Left lobe of liver (tissue), 2 donors: ENCODE results near the gene NRDC. TPM values are rescaled to one million over a fixed set of nuclear protein-coding genes. Genes with fewer than 3 reads are reported as not detected.

Experiments
- ATAC-seq: fragments of 200-7000 bp; cut with Tn5 transposase; one replicate; pipeline ENCODE4 v1.9.1; 2020; ENCODE audit warnings: mild to moderate bottlenecking, moderate library complexity
- DNase-seq: peaks from one replicate; pipeline ENCODE4 v3.0.0-alpha.2; 2020; ENCODE audit warnings: low spot score
- total RNA-seq: library from RNA; stranded (reverse); gene quantifications from one replicate; pipeline ENCODE4 v1.2.1, GENCODE V29; 2021
- donor health status: DM: no; HTN: no; CAD: no; lungs with moderate emphysema.
- donor health status: DM: no; HTN: yes; CAD: no.

Gene NRDC, protein sequence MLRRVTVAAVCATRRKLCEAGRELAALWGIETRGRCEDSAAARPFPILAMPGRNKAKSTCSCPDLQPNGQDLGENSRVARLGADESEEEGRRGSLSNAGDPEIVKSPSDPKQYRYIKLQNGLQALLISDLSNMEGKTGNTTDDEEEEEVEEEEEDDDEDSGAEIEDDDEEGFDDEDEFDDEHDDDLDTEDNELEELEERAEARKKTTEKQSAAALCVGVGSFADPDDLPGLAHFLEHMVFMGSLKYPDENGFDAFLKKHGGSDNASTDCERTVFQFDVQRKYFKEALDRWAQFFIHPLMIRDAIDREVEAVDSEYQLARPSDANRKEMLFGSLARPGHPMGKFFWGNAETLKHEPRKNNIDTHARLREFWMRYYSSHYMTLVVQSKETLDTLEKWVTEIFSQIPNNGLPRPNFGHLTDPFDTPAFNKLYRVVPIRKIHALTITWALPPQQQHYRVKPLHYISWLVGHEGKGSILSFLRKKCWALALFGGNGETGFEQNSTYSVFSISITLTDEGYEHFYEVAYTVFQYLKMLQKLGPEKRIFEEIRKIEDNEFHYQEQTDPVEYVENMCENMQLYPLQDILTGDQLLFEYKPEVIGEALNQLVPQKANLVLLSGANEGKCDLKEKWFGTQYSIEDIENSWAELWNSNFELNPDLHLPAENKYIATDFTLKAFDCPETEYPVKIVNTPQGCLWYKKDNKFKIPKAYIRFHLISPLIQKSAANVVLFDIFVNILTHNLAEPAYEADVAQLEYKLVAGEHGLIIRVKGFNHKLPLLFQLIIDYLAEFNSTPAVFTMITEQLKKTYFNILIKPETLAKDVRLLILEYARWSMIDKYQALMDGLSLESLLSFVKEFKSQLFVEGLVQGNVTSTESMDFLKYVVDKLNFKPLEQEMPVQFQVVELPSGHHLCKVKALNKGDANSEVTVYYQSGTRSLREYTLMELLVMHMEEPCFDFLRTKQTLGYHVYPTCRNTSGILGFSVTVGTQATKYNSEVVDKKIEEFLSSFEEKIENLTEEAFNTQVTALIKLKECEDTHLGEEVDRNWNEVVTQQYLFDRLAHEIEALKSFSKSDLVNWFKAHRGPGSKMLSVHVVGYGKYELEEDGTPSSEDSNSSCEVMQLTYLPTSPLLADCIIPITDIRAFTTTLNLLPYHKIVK
- 86.1 TPM for total RNA-seq

DNA sequence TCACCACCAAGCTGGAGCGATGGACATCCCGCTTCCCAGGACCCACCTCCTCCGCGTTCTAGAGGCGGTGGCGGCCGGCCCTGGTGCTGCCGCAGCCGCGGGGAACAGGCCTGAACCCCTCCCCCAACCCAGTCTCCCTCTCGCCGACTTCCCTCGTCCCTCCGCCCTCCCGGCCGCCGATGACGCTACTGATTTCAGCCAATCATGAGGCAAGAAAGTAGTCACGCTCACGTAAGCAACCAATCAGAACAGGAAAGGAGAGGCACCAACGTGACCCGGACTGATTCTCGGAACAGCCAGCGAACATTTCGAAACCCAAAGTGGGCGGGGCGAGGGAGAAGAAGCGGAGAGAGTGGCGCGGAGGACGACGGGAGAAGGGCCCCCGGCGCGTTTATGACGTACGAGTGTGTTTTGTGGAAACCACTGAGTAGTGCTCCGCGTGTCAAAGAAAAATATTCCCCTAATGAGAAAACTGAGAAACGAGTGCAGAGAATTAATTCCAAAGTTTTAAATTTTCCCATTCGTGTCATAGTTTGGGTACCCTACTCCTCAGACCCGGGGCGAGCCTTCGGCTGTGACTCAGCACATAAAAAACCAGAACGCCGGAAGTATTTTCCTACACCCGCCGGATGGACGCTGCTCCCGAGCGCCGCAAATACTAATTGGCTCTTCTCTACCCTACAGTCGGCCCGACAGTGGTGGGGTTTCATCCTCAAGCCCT, at the start of gene NRDC:
TSS of gene NRDC (minus strand) at position 112 of the 721 bp plus-strand sequence. CDS start 112 bp downstream, outside the sequence.
- peak; percentile 93 for ATAC-seq
- DNase-seq: peak; percentile 100

DNA sequence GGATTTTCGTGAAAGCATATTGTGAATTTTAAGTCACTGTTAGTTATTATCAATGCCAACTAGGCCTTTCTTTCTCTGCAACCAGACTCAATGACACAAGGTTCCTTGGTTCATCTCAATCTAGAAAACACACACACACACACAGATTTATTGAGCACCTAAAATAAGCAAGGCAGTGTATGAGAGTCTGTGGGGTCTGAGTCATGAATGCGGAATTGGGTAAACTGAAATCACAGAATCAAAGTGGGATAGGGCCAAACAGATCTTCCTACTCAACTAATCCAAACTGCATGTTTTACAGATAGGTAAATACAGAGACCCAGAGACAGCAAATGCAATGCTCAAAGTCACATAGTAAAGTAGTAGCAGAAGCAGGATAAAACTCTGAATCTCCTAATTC, 48.5 kb upstream of the NRDC start:
- DNase-seq (no peak), ATAC-seq (no peak)

DNA sequence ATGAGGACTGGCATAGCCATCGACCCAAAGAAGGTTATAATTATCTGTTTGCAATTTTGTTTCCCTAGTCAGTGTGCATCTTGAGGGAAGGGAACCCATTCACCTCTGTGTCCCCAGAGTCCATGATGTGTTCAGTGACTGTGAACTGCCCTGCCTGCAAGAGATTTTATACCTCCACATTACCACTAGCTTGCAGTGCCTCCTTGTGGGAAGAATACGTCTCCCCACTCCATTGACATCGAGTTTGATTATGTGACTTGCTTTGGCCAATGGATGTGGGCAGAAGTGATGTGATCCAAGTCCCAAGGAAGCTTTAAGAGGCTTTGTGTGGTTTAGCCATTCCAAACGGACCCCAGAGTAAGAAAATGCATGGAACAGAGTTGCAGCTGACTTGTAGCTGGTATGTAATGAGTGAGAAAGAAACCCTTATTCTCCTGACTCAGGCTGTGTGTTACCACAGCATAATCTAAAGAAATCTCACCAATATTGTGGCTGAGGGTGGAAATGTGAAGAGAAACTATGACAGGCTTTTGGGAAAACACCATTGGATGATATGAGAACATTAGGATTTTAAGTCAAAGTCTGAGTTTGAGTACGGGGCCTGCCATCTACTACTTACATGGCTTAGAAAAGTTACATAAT, 47.8 kb upstream of the NRDC start:
- DNase-seq: no peak
- peak; percentile 27 for ATAC-seq

DNA sequence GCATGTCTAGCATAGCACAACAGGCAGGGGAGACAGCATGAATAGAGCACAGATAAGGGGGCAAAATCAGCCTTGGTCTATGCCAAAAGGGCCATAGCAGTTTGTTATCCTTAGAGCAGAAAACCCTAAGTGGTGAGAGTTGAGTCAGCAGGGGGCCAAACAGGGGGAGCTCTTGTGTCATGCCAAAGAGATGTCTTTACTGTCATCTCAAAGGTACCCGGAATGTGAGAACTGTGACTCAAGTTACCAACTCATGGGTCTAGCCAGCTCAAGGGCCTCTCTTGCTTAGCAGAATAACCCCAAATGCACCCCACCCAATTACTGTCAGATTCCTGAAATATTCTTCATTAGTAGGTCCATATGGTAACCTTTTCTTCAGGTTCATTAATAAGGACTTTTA, 45.9 kb upstream of the NRDC start:
- ATAC-seq: no peak
- DNase-seq: no peak

DNA sequence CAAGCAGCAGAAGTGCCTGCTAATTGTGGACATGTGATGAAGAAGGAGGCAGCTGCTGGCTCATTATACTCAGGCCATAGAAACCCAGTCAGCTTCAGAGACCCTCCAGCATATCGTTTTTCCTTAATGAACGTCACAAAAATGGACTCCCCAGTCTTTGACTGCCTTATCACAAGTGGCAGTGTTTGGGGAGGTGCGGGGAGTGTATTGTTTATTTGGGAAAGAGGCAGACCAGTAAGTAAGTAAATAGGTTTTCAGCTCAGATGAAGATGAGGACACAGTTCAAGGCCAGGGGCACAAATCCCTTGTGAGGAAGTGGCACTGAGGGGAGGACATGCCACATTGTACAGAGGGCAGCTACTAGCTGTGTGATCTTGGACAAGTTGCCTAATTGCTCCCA, 43.5 kb upstream of the NRDC start:
- DNase-seq (no peak), ATAC-seq (no peak)

DNA sequence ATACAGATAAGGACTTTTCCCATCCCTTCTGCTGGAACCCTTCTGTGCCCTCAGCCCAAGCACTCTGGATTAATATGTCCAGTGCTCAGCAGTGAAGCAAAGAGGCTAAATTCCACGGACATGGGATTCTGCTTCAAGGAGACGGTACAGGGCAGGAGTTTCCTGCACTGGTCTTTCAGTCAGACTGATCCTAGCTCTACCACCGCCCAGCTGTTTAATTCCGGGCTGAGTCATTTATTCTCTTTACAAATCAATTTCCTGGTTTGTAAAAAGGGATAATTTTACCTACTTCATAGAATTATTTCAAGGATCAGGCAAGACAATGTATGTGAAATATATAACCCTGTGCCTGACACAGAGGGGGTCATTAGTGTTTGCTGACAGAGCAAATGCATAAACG, 41.6 kb upstream of the NRDC start:
- ATAC-seq (no peak), DNase-seq (no peak)

DNA sequence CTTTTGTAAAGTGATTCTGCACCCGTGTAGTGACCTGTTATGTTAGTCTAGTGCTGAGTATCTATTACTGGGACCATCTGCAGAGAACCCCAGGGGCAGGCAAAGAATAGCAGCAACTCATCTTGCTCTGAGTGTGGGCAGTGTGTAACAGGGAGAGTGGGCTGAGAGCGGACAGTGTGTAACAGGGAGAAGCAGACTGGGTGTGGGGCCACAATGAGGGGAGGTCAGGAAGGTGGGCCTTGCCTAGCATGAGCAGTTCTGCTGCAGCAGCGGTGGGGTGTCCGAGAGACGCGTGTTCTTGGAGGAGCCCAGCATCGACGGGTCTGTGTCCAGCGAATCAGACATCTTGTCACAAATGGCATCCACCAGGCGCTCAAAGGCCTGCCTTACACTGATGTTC, 41.2 kb upstream of the NRDC start:
- no peak for DNase-seq
- ATAC-seq: no peak

DNA sequence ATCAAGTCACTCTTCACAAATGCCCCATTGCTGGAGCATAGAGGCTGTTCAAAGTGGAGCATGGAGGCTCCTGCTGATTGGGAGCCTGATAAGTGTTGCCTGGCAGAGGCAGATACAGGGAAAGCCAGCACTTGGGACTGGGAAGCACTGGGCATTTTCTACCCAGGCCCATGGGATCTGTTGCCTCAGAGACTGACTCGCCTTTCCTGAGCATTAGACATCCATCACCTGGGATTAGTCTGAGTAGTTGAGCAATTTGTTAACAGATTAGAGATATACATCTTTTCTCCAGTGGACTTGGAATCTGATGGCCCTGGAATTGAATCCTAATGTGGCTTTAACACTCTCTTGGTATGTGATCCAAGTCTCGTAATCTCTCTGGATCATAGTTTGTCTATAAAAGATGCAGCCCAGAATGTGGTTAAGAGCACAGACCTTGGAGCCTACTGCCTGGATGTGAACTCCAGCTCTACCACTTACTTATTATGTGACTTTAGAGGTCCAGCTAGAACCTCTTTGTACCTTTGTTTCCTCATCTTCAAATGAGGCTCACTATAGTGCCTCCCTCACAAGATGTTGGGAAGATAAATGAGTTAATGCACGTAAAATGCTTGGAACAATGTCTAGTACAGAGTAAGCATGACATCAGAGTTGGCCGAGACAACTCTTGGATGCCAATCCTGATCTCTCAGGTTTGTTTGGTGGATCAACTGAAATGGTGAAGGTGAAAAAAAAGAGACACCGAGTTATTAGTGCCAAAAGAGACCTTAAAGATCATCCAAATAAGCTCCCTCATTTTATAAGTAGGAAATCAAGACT, 38.3 kb upstream of the NRDC start:
- ATAC-seq (no peak), DNase-seq (no peak)

DNA sequence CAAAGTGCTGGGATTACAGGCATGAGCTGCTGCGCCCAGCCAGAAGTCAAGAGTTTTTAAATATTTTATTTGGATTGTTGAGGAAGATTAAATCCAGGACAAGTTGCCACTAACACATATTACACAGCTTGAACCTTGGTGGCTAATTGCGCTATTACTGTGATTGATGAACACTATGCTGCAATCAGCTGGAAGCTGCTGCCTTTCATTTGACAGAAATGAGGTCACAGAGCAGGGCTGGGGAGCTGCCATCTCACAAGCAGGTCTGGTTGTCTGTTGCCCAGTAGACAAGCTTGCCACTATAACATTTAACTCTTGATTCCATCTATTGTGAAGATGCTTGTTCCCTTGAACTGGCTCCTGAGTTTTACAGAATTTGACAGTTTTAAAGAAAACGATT, 37.4 kb upstream of the NRDC start:
- DNase-seq (no peak), ATAC-seq (no peak)

DNA sequence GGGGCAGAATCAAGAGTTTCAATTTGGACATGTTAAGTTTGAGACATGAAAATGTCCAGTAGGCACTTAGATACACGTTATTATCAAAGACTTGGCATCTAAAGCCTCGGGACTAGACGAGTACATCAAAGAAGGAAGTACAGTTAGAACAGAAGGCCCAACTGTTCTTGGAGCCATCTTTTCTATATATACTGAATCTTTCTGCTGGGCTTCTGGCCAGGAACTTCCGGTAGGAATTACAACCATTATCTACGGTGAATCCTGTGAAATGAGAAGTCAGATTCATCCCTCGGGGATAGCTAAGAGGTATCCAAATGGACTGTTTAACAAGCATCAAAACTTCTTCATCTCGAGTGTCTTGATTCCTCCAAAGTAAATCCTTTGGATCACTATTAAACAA, 34.4 kb upstream of the NRDC start:
- no peak for DNase-seq
- ATAC-seq: no peak

DNA sequence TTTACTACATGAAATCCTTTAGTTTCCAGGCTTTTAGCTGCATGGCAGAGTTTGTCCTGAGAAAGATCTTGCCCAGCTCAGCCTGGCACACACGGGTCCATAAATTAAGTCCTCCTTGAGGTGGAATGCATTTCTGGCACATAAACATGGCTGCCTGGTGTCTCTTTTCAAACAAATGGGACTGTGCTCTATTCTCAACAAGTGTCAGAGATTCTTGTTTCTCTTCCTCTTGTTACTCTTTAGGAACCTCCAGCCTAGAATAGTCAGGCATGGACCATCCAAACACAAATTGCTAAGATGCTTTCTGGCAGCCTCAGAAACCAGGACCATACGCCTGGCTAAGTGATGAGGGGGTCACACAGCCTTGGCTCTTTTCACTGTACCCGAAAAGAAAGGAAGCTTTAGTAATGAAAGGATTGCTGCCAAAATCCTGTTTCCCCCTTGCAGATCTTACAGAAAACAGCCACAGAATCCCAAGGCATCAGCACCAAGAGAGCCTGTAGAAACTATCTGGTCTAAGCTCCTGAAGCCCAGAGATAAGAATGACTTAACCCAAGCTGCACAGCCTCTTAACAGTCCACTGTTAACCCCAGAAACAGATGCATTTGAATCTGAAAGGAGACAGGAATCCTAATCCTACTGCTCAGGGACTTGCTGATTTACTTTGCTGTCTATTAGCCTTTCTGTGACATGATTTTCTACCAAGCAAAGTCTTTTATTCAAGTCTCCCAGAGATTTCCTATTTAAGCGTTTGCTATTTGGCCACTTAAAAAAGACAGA, 31.9 kb upstream of the NRDC start:
- no peak for ATAC-seq
- DNase-seq: no peak

DNA sequence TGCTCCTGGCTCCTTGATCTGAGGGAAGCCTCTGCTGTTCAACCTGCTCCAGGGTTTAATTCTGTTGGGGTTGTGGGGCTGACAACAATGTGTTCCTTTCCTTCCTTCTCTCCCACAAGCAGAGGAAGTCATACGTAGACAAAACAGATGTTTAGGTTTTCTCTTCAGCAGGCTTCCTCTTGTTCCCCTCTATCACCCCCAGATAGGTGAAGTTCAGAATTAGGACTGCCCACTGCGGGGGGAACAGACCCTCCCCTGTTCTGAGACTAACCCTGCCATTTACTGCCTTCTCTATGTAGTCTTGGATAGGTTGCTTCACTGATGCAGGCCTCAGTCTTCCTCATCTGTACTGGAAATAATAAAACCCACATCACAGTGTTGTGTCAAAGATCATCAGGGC, 30.0 kb upstream of the NRDC start:
- ATAC-seq: no peak
- DNase-seq: no peak

DNA sequence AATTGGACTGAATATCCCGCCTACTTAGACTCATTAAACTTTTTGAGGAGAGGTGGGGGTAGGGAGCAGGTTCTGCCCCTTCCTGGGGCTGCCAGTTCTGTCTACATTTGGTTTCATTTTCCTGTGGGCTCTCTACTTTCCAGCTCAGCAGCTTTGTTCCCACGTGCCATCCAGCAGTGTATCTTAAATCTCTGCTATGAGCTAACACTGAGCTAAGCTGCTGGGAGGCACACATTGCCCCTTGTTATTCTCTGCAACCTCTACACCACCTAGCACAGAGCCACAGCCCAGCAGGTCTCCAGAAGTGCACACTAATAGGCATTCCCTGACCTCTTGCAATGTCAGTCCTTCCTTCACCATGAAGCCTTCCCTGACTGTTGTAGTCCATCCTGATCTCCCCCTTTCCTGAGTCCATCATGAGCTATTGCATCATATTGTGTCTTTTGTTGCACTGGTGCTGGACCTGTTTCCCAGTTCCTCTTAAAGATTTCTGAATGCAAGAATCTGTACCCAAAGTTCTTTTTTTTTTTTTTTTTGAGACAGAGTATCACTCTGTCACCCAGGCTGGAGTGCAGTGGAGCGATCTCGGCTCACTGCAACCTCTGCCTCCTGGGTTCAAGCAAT, 28.7 kb upstream of the NRDC start:
- no peak for ATAC-seq
- DNase-seq: no peak

DNA sequence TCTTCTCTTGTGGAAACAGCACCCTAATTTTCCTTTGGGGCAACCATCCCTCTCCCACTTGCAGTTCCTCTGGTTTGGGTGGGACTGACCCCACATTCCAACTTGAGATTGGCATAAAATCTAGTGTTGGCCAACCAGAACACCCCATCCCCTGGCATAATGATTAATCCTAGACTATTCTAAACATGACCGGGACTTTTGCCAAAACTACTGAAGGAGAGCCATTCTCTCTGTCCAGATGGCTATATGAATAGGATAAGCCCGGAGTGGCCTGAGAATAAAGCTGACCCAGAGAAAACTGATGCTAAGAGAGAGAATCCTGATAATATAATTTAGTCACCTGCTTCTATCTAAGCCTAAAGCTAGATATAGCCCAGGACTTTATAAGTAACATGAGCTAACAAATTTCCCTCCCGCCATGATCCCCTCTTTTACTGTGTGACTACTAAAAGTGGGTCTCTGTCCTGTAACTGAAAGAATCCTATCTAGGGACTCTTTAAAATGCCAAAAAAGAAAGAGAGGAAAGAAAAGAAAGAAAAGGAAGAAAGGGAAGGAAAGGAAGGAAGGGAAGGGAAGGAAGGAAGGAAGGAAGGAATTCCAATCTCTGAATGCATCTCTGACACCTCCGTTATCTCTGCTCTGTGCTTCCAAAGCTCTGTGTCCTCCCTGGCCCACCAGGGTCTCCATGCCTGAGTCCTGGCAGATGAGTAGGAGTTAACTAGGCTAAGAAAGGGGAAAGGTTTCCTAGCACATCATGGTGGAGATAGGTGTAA, 28.0 kb upstream of the NRDC start:
- DNase-seq: no peak
- no peak for ATAC-seq

DNA sequence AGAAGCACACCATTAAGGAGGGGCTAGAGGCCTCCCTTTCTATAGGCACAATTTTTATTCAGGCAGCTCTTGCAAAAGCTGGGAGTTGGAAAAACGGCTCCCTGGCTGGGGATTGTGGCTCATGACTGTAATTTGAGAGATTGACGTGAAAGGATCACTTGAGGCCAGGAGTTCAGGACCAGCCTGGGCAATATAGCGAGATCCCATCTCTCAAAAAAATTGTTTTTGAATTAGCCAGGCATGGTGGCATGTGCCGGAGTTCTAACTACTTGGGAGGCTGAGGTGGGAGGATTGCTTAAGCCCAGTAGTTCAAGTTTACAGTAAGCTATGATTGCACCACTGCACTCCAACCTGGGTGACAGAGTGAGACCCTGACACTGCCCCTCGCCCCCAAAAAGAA, 23.9 kb upstream of the NRDC start:
- no peak for ATAC-seq
- no peak for DNase-seq

DNA sequence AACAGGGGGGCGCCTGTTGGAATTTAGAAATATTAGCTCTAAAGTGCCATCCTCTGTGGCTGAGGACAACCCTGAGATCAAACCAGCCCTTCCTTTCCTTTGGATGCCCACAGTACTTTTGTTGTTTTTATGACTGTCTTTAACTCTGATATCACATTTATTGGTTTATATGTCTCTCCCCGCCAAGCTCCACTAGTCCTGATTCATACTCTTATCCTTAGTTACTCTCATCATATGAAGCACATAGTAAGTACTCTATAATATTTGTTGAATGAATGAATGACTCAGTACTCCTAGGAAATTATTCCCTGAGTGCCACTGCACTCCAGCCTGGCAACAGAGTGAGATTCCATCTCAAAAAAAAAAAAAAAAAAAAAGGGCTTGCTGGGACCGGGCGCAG, 22.6 kb upstream of the NRDC start:
- ATAC-seq (no peak), DNase-seq (no peak)

DNA sequence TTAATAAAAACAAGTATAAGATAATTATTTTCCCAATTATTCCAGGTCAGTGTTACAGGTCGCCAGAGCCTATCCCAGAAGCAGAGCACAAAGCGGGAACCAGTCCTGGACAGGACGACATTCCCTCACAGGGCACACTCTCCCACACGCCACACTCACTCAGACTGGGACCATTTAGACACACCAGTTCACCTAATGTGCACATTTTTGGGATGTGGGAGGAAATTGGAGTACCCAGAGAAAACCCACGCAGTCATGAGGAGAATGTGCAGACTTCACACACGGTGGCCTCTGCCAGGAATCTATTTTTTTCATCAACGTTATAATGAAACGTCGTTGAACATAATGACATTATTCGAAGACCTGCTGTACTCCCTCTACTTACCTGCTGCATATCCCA, 20.5 kb upstream of the NRDC start:
- DNase-seq (no peak), ATAC-seq (no peak)
